ENCODE measurements around the gene CRIP1.
A peak's percentile ranks its signal among the peaks of the same experiment; 100 is the strongest.

Gene CRIP1

GRCh38 chr14:105486163-105486973, at the start of gene CRIP1:
CRIP1 (plus strand) TSS chr14:105486886; CDS start chr14:105487260, 374 bp downstream.
- DNase-seq: no peak

- no peak for DNase-seq
Measured at GRCh38 chr14:105436891-105437722, 49.6 kb upstream of the CRIP1 start.

- DNase-seq: no peak
Measured at GRCh38 chr14:105437723-105438500, 48.8 kb upstream of the CRIP1 start.

- DNase-seq: no peak
Measured at GRCh38 chr14:105439179-105439578, 47.5 kb upstream of the CRIP1 start.

- no peak for DNase-seq
Measured at GRCh38 chr14:105439710-105440553, 46.8 kb upstream of the CRIP1 start.

- DNase-seq: no peak
Measured at GRCh38 chr14:105440554-105440900, 46.2 kb upstream of the CRIP1 start.

GRCh38 chr14:105440992-105441391, 45.7 kb upstream of the CRIP1 start:
- no peak for DNase-seq

- no peak for DNase-seq
Measured at GRCh38 chr14:105442125-105442524, 44.6 kb upstream of the CRIP1 start.

- DNase-seq: no peak
Measured at GRCh38 chr14:105442834-105443233, 43.9 kb upstream of the CRIP1 start.

GRCh38 chr14:105444859-105445258, 41.8 kb upstream of the CRIP1 start:
- no peak for DNase-seq

- DNase-seq: no peak
Measured at GRCh38 chr14:105445290-105445689, 41.4 kb upstream of the CRIP1 start.

GRCh38 chr14:105445901-105446845, 40.5 kb upstream of the CRIP1 start:
- no peak for DNase-seq

GRCh38 chr14:105446971-105447370, 39.7 kb upstream of the CRIP1 start:
- no peak for DNase-seq

GRCh38 chr14:105447651-105448640, 38.7 kb upstream of the CRIP1 start:
- no peak for DNase-seq

GRCh38 chr14:105448706-105449111, 38.0 kb upstream of the CRIP1 start:
- DNase-seq: peak; percentile 3

GRCh38 chr14:105449276-105450122, 37.2 kb upstream of the CRIP1 start:
- DNase-seq: no peak

GRCh38 chr14:105450123-105450505, 36.6 kb upstream of the CRIP1 start:
- DNase-seq: no peak

GRCh38 chr14:105450864-105451720, 35.6 kb upstream of the CRIP1 start:
- DNase-seq: no peak

Measured in amniotic stem cell (primary cell).